Neutrophil (primary cell): ENCODE measurements around the gene HOXC12.

Source experiments
- H3K27ac ChIP-seq: fragments of 200-600 bp; sonication (generic); 2 replicates; pipeline ENCODE4 v1.5.1; 2016; ENCODE audit warnings: mild to moderate bottlenecking, moderate library complexity
- H3K27me3 ChIP-seq: fragments of 200-600 bp; sonication (generic); 2 replicates; pipeline ENCODE4 v1.6.0; 2016; ENCODE audit warnings: mild to moderate bottlenecking
- H3K36me3 ChIP-seq: fragments of 200-600 bp; sonication (generic); 2 replicates; pipeline ENCODE4 v1.5.1; 2017
- H3K4me1 ChIP-seq, 2 experiments: fragments of 200-600 bp in 1 of 2; sonication (generic) in 1 of 2; 1 replicate in 1 of 2; 2 replicates in 1 of 2; pipeline versions ENCODE4 v1.5.1 to v1.6.1; 2013 to 2016; ENCODE audit warnings: low read depth in 1 of 2, low read length in 1 of 2, mild to moderate bottlenecking in 1 of 2, moderate library complexity in 1 of 2; ENCODE audit not compliant: control insufficient read depth in 1 of 2, insufficient read depth in 1 of 2
- H3K4me3 ChIP-seq, 2 experiments: fragments of 200-600 bp in 1 of 2; sonication (generic) in 1 of 2; 1 replicate in 1 of 2; 2 replicates in 1 of 2; pipeline ENCODE4 v1.5.1; 2013 to 2016; ENCODE audit warnings: low read depth in 1 of 2, low read length in 1 of 2, mild to moderate bottlenecking in 1 of 2, moderate library complexity in 1 of 2
- H3K9me3 ChIP-seq: fragments of 200-600 bp; sonication (generic); 2 replicates; pipeline ENCODE4 v1.5.1; 2016
- TF ChIP-seq, protein P1 (sequence below): fragments of 200-600 bp; sonication (generic); IDR thresholded peaks from 2 replicates; pipeline ENCODE4 v1.5.1; 2016; ENCODE audit warnings: antibody characterized with exemption

The HOXC12 gene

DNA sequence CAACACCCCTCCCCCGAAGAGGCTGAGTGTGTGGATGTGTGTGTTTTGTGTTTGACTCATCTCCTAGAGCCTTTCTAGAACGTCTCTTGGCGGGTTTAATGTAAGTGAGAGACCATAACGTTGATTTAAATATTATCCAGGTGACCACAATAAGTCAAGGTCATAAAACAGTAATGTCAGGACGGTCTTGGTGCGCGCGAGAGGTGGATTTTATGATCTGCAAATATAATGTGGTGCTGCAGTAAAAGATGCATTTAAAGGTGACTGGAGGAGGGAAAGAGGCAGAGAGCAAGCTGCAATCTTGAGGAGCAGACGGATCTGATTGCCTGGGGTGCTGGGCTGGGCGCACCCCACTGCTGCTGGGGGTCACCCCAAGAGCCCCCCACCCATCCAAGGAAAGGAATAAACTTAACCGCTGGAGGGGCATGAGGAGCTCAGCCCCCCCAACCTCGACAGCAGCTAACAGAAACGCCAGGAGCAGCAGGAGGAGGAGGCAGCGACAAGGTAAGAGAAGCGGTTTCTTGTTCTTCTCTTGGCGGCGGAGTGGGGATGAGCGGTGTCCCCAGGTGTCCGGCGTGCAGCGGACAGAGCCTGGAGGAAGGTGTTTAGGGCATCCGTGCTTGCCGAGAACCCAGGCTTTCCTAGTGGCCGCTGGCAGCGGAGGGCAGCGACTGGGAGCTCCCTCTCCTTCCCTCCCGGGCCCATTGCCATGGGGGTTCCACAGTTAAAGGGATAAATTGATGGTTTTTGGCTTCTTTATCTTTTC is 35.8 kb downstream of the HOXC12 start:
- TF ChIP-seq, protein P1, sequence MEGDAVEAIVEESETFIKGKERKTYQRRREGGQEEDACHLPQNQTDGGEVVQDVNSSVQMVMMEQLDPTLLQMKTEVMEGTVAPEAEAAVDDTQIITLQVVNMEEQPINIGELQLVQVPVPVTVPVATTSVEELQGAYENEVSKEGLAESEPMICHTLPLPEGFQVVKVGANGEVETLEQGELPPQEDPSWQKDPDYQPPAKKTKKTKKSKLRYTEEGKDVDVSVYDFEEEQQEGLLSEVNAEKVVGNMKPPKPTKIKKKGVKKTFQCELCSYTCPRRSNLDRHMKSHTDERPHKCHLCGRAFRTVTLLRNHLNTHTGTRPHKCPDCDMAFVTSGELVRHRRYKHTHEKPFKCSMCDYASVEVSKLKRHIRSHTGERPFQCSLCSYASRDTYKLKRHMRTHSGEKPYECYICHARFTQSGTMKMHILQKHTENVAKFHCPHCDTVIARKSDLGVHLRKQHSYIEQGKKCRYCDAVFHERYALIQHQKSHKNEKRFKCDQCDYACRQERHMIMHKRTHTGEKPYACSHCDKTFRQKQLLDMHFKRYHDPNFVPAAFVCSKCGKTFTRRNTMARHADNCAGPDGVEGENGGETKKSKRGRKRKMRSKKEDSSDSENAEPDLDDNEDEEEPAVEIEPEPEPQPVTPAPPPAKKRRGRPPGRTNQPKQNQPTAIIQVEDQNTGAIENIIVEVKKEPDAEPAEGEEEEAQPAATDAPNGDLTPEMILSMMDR: no peak
- Histone ChIP-seq H3K4me1 (peaks cover 13 to 19% of the 10 kb centered on the region in 2 experiments), H3K4me3 (no peak overlapping the region), H3K9me3 (no peaks in the 10 kb centered on the region), H3K27ac (no peak overlapping the region), H3K27me3 (peaks cover 100% of the 10 kb centered on the region), H3K36me3 (no peaks in the 10 kb centered on the region)

DNA sequence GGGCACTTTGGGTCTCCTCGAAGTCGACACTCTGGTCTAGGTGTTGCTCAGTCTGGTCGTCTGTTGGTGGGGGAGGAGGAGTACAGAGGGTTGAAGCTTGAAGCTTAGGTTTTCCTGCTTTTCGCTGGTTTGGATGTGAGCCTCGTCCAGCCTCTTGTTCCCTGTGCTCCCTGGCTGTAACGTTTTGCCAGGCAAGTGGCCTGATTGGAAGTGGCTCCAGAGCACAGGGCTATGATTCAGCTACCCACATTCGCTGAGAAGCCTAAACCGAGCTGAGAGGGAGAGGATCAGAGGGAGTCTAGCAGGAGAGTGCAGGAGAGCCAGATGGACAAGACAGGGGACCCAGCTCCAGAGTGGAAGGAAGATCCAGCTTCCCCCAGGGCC is 36.4 kb downstream of the HOXC12 start:
- Histone ChIP-seq H3K4me1 (peaks cover 12 to 19% of the 10 kb centered on the region in 2 experiments), H3K9me3 (no peaks in the 10 kb centered on the region), H3K4me3 (no peak overlapping the region)

DNA sequence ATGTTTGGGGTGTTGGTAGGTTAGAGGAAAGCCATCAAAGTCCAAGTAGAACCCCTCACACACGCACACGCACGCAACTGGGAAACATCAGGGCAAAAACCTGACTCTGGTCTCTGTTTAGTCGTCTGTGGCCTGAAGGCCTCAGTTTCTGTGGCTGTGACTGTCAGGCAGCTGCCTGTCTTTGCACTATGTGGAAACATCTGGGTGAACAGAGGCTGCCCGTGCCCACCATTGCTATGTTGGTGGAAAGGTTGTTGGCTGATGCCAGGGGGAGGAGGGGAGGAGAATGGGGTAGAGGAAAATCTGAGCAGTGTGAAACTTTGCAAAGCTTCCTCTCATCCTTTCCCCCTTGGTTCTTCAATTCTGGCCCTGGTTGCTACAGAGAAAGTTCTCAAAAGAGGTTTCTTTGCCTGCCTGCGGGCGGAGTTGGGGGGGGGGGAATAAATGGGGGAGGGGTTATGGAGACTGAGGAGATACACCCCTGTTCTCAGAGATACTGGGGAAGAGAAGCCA is 37.7 kb downstream of the HOXC12 start:
- TF ChIP-seq, protein P1: no peak
- H3K4me3 ChIP-seq: no peak overlapping the region

More for the DNA sequence above, 36.4 kb downstream of the HOXC12 start:
- Histone ChIP-seq H3K27ac (no peak overlapping the region), H3K36me3 (no peaks in the 10 kb centered on the region), H3K27me3 (peaks cover 100% of the 10 kb centered on the region)
- TF ChIP-seq, protein P1: no peak

DNA sequence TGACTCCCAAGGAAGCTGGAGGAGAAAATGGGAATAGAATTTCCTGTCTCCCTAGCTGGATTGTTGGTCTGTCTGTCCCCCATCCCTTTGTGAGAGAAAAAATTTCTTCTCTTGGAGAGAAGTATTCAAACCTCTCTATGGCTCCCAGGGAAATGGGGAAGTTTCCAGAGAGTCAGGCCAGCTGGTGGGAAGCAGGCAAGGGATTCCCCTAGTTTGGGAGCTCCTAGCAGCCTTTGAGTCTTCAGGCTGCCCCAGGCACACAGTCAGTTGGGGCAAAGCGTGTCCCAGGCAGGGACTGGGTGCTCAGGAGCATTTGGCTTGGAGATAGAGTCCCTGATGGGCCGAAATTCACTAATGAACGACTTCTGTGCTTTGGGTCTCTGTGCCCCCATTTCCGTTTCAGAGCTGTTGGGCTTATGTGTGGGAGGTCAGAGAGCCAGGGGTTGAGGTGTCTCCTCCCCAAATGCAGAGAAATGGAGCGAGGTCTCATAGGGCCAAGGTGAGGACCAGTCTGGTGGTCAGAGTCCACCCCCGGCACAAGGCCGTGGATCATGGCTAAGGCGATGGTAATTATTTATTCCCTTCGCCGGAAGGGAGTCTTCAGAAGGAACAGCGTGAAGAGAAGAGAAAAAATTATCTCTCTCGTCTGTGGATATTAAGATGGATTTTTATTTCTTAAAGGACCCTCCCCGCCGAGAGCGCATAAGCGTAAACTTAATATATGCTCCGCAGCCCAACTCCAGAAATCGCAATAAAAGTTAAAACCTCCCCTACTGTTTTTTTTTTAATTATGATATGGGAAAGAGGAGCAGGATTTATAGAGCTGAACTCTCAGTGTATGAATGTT is 38.7 kb downstream of the HOXC12 start:
- H3K27me3 ChIP-seq: peaks cover 100% of the 10 kb centered on the region
- TF ChIP-seq, protein P1: no peak
- H3K4me3 ChIP-seq: no peak overlapping the region
- H3K9me3 ChIP-seq: no peaks in the 10 kb centered on the region
- H3K27ac ChIP-seq: no peak overlapping the region
- H3K4me1 ChIP-seq: peaks cover 15 to 19% of the 10 kb centered on the region in 2 experiments
- no peaks in the 10 kb centered on the region for H3K36me3 ChIP-seq

More for the DNA sequence above, 37.7 kb downstream of the HOXC12 start:
- Histone ChIP-seq H3K9me3 (no peaks in the 10 kb centered on the region), H3K27me3 (peaks cover 100% of the 10 kb centered on the region), H3K4me1 (peaks cover 15 to 19% of the 10 kb centered on the region in 2 experiments), H3K27ac (no peak overlapping the region), H3K36me3 (no peaks in the 10 kb centered on the region)

DNA sequence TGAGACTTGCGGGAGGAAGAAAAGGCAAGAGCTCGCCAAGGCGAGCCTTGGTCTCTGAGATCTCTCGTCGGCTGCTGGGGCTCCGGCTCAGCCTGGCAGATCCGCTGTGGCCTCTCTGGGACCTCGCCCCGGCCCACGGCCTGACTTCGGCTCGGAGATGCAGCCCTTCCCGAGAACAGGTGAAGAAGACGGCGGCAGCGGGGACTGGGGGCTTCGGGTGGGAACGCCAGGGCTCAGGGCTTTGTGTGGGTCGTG is 39.2 kb downstream of the HOXC12 start:
- H3K9me3 ChIP-seq: no peaks in the 10 kb centered on the region
- TF ChIP-seq, protein P1: no peak
- peaks cover 15 to 19% of the 10 kb centered on the region in 2 experiments for H3K4me1 ChIP-seq
- H3K36me3 ChIP-seq: no peaks in the 10 kb centered on the region
- peaks cover 100% of the 10 kb centered on the region for H3K27me3 ChIP-seq
- H3K4me3 ChIP-seq: no peak overlapping the region
- no peak overlapping the region for H3K27ac ChIP-seq
